Measurements from ENCODE around the gene PURB.

DNA sequence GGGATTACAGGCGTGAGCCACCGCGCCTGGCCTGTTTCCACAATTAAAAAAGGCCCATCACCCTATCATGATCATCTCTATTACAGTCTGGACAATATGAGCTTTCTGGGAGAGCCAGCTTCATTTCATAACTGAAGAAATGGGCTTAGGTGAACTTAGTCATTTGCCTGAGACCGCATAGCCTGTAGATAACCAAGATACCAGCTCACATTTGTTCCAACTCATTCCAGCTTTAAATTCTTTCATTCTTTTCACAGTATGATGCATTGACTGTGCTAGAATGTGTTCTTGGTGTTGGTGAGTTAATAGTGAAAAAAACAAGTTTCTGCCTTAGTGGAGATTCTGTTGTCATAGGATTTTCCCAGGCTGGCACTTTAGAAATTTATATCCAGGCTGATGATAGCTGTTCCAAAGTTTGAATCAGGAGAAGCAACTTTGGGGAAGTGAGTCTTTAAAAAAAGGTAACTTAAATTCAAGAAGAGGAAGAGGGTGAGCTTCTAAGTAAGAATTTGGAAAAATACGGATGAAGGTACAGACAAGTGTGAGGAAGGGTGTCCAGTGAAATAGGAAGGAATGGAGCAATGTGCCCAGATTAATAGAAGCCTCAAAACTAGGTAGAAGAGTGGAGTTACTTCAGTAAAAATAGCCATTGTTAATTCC, 35.3 kb downstream of the PURB start:
- TF ChIP-seq, protein P1, sequence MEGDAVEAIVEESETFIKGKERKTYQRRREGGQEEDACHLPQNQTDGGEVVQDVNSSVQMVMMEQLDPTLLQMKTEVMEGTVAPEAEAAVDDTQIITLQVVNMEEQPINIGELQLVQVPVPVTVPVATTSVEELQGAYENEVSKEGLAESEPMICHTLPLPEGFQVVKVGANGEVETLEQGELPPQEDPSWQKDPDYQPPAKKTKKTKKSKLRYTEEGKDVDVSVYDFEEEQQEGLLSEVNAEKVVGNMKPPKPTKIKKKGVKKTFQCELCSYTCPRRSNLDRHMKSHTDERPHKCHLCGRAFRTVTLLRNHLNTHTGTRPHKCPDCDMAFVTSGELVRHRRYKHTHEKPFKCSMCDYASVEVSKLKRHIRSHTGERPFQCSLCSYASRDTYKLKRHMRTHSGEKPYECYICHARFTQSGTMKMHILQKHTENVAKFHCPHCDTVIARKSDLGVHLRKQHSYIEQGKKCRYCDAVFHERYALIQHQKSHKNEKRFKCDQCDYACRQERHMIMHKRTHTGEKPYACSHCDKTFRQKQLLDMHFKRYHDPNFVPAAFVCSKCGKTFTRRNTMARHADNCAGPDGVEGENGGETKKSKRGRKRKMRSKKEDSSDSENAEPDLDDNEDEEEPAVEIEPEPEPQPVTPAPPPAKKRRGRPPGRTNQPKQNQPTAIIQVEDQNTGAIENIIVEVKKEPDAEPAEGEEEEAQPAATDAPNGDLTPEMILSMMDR (IDR thresholded peaks at IDR 0.05; ENCODE audit: insufficient read depth, low read length, poor library complexity, severe bottlenecking): no peak
- no peak for TF ChIP-seq EZH2phosphoT487 (conservative IDR thresholded peaks at IDR 0.05; ENCODE audit: low read length)
